ENCODE data around the gene SEPTIN3.

DNA sequence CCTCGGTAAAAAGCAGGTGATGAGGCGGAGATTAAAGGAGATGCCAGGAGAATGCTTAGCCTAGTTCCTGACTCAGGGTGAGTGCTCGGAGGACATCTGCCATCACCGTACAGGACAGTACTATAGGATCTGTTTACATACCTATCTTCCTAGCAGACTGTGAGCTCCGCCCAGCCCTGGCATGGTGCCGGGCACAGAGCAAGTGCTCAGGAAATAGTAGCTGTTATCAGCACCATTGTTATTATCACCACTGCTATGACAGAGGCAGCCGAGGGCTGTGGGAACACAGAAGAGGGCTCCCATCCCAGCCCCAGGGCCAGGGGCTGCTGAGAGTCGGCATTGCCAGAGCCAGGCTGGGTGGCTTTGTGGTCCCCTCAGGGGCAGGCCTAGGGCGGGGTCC lies 642 bp upstream of the SEPTIN3 start:
- TF ChIP-seq, protein P1, sequence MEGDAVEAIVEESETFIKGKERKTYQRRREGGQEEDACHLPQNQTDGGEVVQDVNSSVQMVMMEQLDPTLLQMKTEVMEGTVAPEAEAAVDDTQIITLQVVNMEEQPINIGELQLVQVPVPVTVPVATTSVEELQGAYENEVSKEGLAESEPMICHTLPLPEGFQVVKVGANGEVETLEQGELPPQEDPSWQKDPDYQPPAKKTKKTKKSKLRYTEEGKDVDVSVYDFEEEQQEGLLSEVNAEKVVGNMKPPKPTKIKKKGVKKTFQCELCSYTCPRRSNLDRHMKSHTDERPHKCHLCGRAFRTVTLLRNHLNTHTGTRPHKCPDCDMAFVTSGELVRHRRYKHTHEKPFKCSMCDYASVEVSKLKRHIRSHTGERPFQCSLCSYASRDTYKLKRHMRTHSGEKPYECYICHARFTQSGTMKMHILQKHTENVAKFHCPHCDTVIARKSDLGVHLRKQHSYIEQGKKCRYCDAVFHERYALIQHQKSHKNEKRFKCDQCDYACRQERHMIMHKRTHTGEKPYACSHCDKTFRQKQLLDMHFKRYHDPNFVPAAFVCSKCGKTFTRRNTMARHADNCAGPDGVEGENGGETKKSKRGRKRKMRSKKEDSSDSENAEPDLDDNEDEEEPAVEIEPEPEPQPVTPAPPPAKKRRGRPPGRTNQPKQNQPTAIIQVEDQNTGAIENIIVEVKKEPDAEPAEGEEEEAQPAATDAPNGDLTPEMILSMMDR (conservative IDR thresholded peaks at IDR 0.05): no peak
- no peak for TF ChIP-seq ZFX (IDR thresholded peaks at IDR 0.05)

Data from C4-2B (cell line).